Breast epithelium (tissue), 3 donors: ENCODE measurements around the gene GANC.

Experiments
- CTCF ChIP-seq, 3 donors: fragments of 450-650 bp; IDR thresholded peaks; one replicate each; pipeline ENCODE4 v1.5.1; 2016 to 2017; ENCODE audit warnings: antibody characterized with exemption in 3 of 3, mild to moderate bottlenecking in 3 of 3, moderate library complexity in 3 of 3
- POLR2AphosphoS5 ChIP-seq, 3 donors: sonication (generic); formaldehyde crosslinking; IDR thresholded peaks; one replicate each; pipeline ENCODE4 v1.6.1; 2017; ENCODE audit warnings: antibody characterized with exemption in 3 of 3

GRCh38 chr15:42353061-42353460 is 80.1 kb downstream of the GANC start:
- TF ChIP-seq CTCF (IDR thresholded peaks at IDR 0.05) (no peak), POLR2AphosphoS5 (IDR thresholded peaks at IDR 0.05) (no peak)
